NCI-H460 (cell line): ENCODE results near the gene THRB. TPM values are rescaled to one million over a fixed set of nuclear protein-coding genes. Genes with fewer than 3 reads are reported as not detected.

Source experiments
- DNase-seq: peaks from one replicate; pipeline ENCODE4 v3.0.0-alpha.2; 2016; ENCODE audit warnings: low read depth; ENCODE audit errors: extremely low read depth
- small RNA-seq, 2 experiments: library from RNA; depleted of rRNA; stranded (forward); fragments of <200 nt; gene quantifications; one replicate each; pipeline ENCODE3, GENCODE V24; 2014
- total RNA-seq: library from RNA; depleted of rRNA; stranded (reverse); fragments of >200 nt; shearing (Covaris generic); gene quantifications from 2 replicates; pipeline ENCODE4 v1.2.3, GENCODE V29; 2014

The THRB gene
- total RNA-seq, 1 experiment from 2014 or later, result 1.7 TPM

- DNase-seq, result no peak
Observed at GRCh38 chr3:24086206-24086605, 408.4 kb downstream of the THRB start.

DNA sequence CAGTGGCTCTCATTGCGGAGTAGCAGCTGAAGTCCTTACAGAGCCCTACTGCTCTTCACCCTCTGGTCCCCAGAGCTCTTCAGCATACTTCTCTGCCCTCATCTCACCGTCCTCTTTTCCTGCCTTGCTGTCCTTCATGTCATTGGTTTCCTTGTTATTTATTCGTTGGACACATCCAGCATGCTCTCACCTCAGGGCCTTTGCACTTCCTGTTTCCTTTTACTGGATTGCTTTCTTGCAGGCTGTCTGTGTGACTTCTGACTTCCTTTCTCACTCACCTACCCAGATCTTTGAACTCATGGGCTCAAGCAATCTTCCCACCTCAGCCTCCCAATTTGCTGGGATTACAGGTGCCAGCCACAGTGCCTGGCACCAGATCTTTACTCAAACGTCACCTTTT is 422.5 kb downstream of the THRB start:
- no peak for DNase-seq

- peak; percentile 1 for DNase-seq
Observed at GRCh38 chr3:24069045-24069444, 425.6 kb downstream of the THRB start.

GRCh38 chr3:24067483-24067882 is 427.2 kb downstream of the THRB start:
- DNase-seq, result no peak

Small RNAs within 50 kb of the gene (small RNA-seq; reads per million reads assigned to genes)
- gene MIR4792, result 0 to 0.12 reads per million in 2 experiments
